Choroid plexus epithelial cell (primary cell): ENCODE measurements around the gene TULP1.

Experiments used
- DNase-seq: peaks from one replicate; pipeline ENCODE4 v3.0.0-alpha.2; 2010; ENCODE audit warnings: low read depth
- H3K4me3 ChIP-seq: 2 replicates; pipeline ENCODE4 v1.5.1; 2011; ENCODE audit warnings: low read depth, mild to moderate bottlenecking, control low read depth, low read length, moderate library complexity
- TF ChIP-seq, protein P1 (sequence below): conservative IDR thresholded peaks from 2 replicates; pipeline ENCODE4 v1.5.1; 2011; ENCODE audit warnings: low read depth, mild to moderate bottlenecking, control low read depth, inconsistent platforms, low read length, moderate library complexity

Gene TULP1

DNA sequence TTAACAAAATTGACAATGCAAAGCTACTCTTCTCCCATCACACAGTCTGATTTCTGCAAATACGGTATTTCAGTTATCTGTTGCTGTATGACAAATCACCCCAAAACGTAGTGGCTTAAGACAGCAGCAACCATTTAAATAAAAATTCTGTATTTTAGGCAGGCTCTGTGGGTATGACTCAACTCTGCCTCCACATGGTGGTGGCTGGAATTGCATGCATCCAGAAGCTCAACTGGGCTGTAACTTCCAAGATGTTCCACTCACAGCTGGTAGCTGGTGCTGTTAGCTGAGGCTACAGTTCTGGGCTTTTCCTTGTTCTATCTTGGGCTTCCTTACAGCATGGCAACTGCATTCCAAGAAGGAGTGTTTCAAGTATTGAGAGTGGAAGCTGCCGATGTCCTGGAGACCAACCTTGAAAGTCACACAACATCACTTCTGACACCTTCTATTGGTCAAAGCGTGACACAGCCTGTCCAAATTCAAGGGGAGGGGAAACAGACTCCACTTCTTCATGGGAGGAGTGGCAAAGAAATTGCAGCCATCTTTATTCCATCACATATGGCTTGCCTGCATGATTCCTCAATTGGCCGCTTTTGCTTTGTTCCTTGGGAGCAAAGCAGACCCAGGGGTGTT is 39.7 kb upstream of the TULP1 start:
- TF ChIP-seq, protein P1, sequence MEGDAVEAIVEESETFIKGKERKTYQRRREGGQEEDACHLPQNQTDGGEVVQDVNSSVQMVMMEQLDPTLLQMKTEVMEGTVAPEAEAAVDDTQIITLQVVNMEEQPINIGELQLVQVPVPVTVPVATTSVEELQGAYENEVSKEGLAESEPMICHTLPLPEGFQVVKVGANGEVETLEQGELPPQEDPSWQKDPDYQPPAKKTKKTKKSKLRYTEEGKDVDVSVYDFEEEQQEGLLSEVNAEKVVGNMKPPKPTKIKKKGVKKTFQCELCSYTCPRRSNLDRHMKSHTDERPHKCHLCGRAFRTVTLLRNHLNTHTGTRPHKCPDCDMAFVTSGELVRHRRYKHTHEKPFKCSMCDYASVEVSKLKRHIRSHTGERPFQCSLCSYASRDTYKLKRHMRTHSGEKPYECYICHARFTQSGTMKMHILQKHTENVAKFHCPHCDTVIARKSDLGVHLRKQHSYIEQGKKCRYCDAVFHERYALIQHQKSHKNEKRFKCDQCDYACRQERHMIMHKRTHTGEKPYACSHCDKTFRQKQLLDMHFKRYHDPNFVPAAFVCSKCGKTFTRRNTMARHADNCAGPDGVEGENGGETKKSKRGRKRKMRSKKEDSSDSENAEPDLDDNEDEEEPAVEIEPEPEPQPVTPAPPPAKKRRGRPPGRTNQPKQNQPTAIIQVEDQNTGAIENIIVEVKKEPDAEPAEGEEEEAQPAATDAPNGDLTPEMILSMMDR: peak; percentile 95
- H3K4me3 ChIP-seq: no peak overlapping the region
- DNase-seq: peak; percentile 68

- H3K4me3 ChIP-seq: no peak overlapping the region
- no peak for DNase-seq
- TF ChIP-seq, protein P1: no peak
These were observed 37.7 kb upstream of the TULP1 start for GRCh38 chr6:35550437-35550836.

GRCh38 chr6:35547676-35548075 is 35.0 kb upstream of the TULP1 start:
- no peak overlapping the region for H3K4me3 ChIP-seq
- TF ChIP-seq, protein P1: no peak
- peak; percentile 21 for DNase-seq

- no peak overlapping the region for H3K4me3 ChIP-seq
- TF ChIP-seq, protein P1: no peak
- no peak for DNase-seq
These were observed 32.2 kb upstream of the TULP1 start for GRCh38 chr6:35544769-35545361.

DNA sequence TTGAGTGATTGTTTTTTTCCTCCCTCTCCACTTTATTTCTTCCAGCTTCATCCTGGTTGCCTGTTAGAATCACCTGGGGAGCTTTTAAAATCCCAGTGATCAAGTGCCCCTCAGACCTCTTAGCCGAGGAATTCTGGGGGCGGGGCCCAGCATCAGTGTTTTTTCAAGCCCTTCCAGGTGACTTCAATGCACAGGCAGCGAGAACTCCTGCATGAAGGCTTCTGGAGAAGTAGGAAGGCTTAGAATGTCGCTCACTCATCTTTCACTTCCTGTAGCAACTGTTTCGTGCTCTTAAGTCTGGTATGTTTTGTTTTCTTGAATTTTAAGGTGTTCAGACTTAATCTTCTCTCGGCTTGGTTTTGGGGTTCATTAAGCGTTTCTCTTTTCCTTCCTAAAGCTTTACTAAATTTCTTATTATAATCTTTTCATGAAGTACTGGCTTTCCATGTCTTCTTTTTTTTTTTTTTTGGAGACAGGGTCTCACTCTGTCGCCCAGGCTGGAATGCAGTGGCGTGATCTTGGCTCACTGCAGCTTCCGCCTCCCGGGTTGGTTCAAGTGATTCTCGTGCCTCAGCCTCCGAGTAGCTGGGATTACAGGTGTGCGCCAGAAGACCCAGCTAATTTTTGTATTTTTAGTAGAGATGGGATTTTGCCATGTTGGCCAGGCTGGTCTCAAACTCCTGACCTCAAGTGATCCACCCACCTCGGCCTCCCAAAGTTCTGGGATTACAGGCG is 30.9 kb upstream of the TULP1 start:
- no peak overlapping the region for H3K4me3 ChIP-seq
- peak; percentile 28 for DNase-seq

GRCh38 chr6:35541836-35542235 is 29.1 kb upstream of the TULP1 start:
- H3K4me3 ChIP-seq: no peak overlapping the region
- DNase-seq: no peak
- TF ChIP-seq, protein P1: no peak

More for the DNA sequence above, 30.9 kb upstream of the TULP1 start:
- TF ChIP-seq, protein P1: no peak
